ENCODE results near the gene OR2V2.
"Not testable (repeated sequence)": the region's sequence is repeated elsewhere in the genome, so short reads cannot be mapped to it uniquely, and the experiment has no call there.

Gene OR2V2

GRCh38 chr5:181127456-181127855 is 19.9 kb upstream of the OR2V2 start:
- FAIRE-seq = no peak
- DNase-seq (ENCODE audit: insufficient read length, low spot score) = no peak
- TF ChIP-seq POLR2A (IDR thresholded peaks at IDR 0.05; ENCODE audit: low read depth, low read length) = no peak

GRCh38 chr5:181127907-181128626 is 19.3 kb upstream of the OR2V2 start:
- TF ChIP-seq POLR2A (IDR thresholded peaks at IDR 0.05; ENCODE audit: low read depth, low read length) = no peak
- FAIRE-seq (no peak), DNase-seq (ENCODE audit: insufficient read length, low spot score) (no peak)

- no peak for TF ChIP-seq POLR2A (IDR thresholded peaks at IDR 0.05; ENCODE audit: low read depth, low read length)
- DNase-seq (ENCODE audit: insufficient read length, low spot score) (no peak), FAIRE-seq (no peak)
These were observed 17.8 kb upstream of the OR2V2 start for GRCh38 chr5:181129601-181130000.

- not testable (repeated sequence) for DNase-seq (ENCODE audit: insufficient read length, low spot score); FAIRE-seq
These were observed 17.3 kb upstream of the OR2V2 start for GRCh38 chr5:181130081-181130480.

GRCh38 chr5:181130832-181131496 is 16.4 kb upstream of the OR2V2 start, which contains the start of gene OR2V1:
TSS of gene OR2V1 (minus strand) at chr5:181131169. CDS start at chr5:181125304, 5,865 bp downstream.
- DNase-seq (ENCODE audit: insufficient read length, low spot score) (no peak), FAIRE-seq (no peak)
- no peak for TF ChIP-seq POLR2A (IDR thresholded peaks at IDR 0.05; ENCODE audit: low read depth, low read length)

- no peak for DNase-seq (ENCODE audit: insufficient read length, low spot score)
- FAIRE-seq = no peak
- no peak for TF ChIP-seq POLR2A (IDR thresholded peaks at IDR 0.05; ENCODE audit: low read depth, low read length)
These were observed 15.9 kb upstream of the OR2V2 start for GRCh38 chr5:181131514-181131913.

GRCh38 chr5:181133083-181133482 is 14.3 kb upstream of the OR2V2 start:
- TF ChIP-seq POLR2A (IDR thresholded peaks at IDR 0.05; ENCODE audit: low read depth, low read length) = no peak
- DNase-seq (ENCODE audit: insufficient read length, low spot score) (no peak), FAIRE-seq (no peak)

- FAIRE-seq (no peak), DNase-seq (ENCODE audit: insufficient read length, low spot score) (peak; percentile 86)
- no peak for TF ChIP-seq POLR2A (IDR thresholded peaks at IDR 0.05; ENCODE audit: low read depth, low read length)
These were observed 13.7 kb upstream of the OR2V2 start for GRCh38 chr5:181133610-181134231.

- DNase-seq (ENCODE audit: insufficient read length, low spot score) = no peak
- no peak for TF ChIP-seq POLR2A (IDR thresholded peaks at IDR 0.05; ENCODE audit: low read depth, low read length)
- no peak for FAIRE-seq
These were observed 13.1 kb upstream of the OR2V2 start for GRCh38 chr5:181134259-181134658.

- TF ChIP-seq POLR2A (IDR thresholded peaks at IDR 0.05; ENCODE audit: low read depth, low read length) = no peak
- DNase-seq (ENCODE audit: insufficient read length, low spot score) = no peak
- no peak for FAIRE-seq
These were observed 10.9 kb upstream of the OR2V2 start for GRCh38 chr5:181136361-181136955.

GRCh38 chr5:181138258-181138657 is 9.1 kb upstream of the OR2V2 start:
- no peak for FAIRE-seq
- no peak for TF ChIP-seq POLR2A (IDR thresholded peaks at IDR 0.05; ENCODE audit: low read depth, low read length)
- DNase-seq (ENCODE audit: insufficient read length, low spot score) = no peak

- no peak for DNase-seq (ENCODE audit: insufficient read length, low spot score)
- no peak for FAIRE-seq
- TF ChIP-seq POLR2A (IDR thresholded peaks at IDR 0.05; ENCODE audit: low read depth, low read length) = no peak
These were observed 6.6 kb upstream of the OR2V2 start for GRCh38 chr5:181140766-181141165.

- no peak for FAIRE-seq
- TF ChIP-seq POLR2A (IDR thresholded peaks at IDR 0.05; ENCODE audit: low read depth, low read length) = no peak
These were observed 5.3 kb upstream of the OR2V2 start for GRCh38 chr5:181142054-181142453.

GRCh38 chr5:181145133-181145532 is 2.3 kb upstream of the OR2V2 start:
- TF ChIP-seq POLR2A (IDR thresholded peaks at IDR 0.05; ENCODE audit: low read depth, low read length) = no peak
- no peak for DNase-seq (ENCODE audit: insufficient read length, low spot score)

More at GRCh38 chr5:181142054-181142453, 5.3 kb upstream of the OR2V2 start:
- DNase-seq (ENCODE audit: insufficient read length, low spot score) = no peak

More at GRCh38 chr5:181145133-181145532, 2.3 kb upstream of the OR2V2 start:
- FAIRE-seq = no peak
